T-helper 9 cell (primary cell): ENCODE data around the gene TINAGL1.

Experiments
- DNase-seq: peaks from one replicate; pipeline ENCODE4 v3.0.0-alpha.2; 2020

The TINAGL1 gene

GRCh38 chr1:31632649-31633048 is 56.3 kb downstream of the TINAGL1 start:
- no peak for DNase-seq

GRCh38 chr1:31633117-31633516 is 56.8 kb downstream of the TINAGL1 start:
- DNase-seq, result no peak
